ENCODE results near the gene RELN. TPM values are rescaled to one million over a fixed set of nuclear protein-coding genes. Genes with fewer than 3 reads are reported as not detected.

Gene RELN
- total RNA-seq, 4 donors from 2014 or later: 0.02 to 0.73 (median 0.39) TPM; not detected in 1

GRCh38 chr7:103996639-103997038, 7.2 kb upstream of the RELN start:
- in situ Hi-C loops (cut with MboI; ENCODE audit: low sequenced_read_pairs in 4 of 4): no loop called here
- intact Hi-C loops (cut with DNase I; ENCODE audit: low total_unique reads): no loop called here
- Histone ChIP-seq H3K4me1 (no peaks in the 10 kb centered on the region), H3K27ac (no peak overlapping the region), H3K4me3 (no peak overlapping the region), H3K36me3 (no peaks in the 10 kb centered on the region), H3K9me3 (no peaks in the 10 kb centered on the region), H3K27me3 (no peaks in the 10 kb centered on the region)
- DNase-seq (no peak), ATAC-seq (no peak)
- no peak for TF ChIP-seq CTCF (IDR thresholded peaks at IDR 0.05 in 4 of 5, conservative IDR thresholded peaks at IDR 0.05 in 1 of 5)
- no peak for TF ChIP-seq POLR2A (IDR thresholded peaks at IDR 0.05)

GRCh38 chr7:103996017-103996551, 6.6 kb upstream of the RELN start:
- TF ChIP-seq POLR2A (IDR thresholded peaks at IDR 0.05): no peak
- no peak for TF ChIP-seq CTCF (IDR thresholded peaks at IDR 0.05 in 4 of 5, conservative IDR thresholded peaks at IDR 0.05 in 1 of 5)
- intact Hi-C loops (cut with DNase I; ENCODE audit: low total_unique reads): no loop called here
- DNase-seq (no peak), ATAC-seq (no peak)
- in situ Hi-C loops (cut with MboI; ENCODE audit: low sequenced_read_pairs in 4 of 4): no loop called here
- Histone ChIP-seq H3K27me3 (no peaks in the 10 kb centered on the region), H3K36me3 (no peaks in the 10 kb centered on the region), H3K9me3 (no peaks in the 10 kb centered on the region), H3K27ac (no peak overlapping the region), H3K4me3 (no peak overlapping the region), H3K4me1 (no peaks in the 10 kb centered on the region)

- no peak overlapping the region for H3K27ac ChIP-seq
- H3K27me3 ChIP-seq: no peaks in the 10 kb centered on the region
- no peaks in the 10 kb centered on the region for H3K36me3 ChIP-seq
- no peak for TF ChIP-seq CTCF (IDR thresholded peaks at IDR 0.05 in 4 of 5, conservative IDR thresholded peaks at IDR 0.05 in 1 of 5)
- TF ChIP-seq POLR2A (IDR thresholded peaks at IDR 0.05): no peak
- no peak overlapping the region for H3K4me3 ChIP-seq
- H3K4me1 ChIP-seq: peaks cover 1 to 3% of the 10 kb centered on the region in 2 donors
- H3K9me3 ChIP-seq: no peaks in the 10 kb centered on the region
- intact Hi-C loops (cut with DNase I; ENCODE audit: low total_unique reads): no loop called here
- ATAC-seq (no peak), DNase-seq (no peak)
- in situ Hi-C loops (cut with MboI; ENCODE audit: low sequenced_read_pairs in 4 of 4): no loop called here
These were observed 6.1 kb upstream of the RELN start for GRCh38 chr7:103995554-103995953.

DNA sequence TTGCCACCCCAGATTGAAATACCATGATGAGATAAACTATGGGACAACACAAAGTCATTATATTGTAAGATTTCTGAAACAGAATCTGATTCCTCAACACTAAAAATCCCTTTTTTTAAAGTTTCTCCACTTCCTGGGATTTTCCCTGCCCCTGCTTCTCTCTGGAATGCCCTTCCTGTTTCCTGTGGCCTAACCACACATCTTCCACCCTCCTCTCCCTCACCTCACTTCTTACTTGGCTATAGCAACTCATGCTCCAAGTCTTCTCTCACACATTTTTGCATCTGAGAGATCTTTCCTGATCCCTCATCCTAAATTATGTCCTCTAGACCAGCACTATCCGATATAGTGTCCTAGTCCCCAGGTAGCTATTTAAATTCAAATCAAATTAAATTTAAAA, 4.1 kb upstream of the RELN start:
- intact Hi-C loops (cut with DNase I; ENCODE audit: low total_unique reads) (no loop called here), in situ Hi-C loops (cut with MboI; ENCODE audit: low sequenced_read_pairs in 4 of 4) (no loop called here)
- no peak overlapping the region for H3K4me3 ChIP-seq
- ATAC-seq (no peak), DNase-seq (no peak)
- no peaks in the 10 kb centered on the region for H3K36me3 ChIP-seq
- TF ChIP-seq CTCF (IDR thresholded peaks at IDR 0.05 in 4 of 5, conservative IDR thresholded peaks at IDR 0.05 in 1 of 5) (no peak), POLR2A (IDR thresholded peaks at IDR 0.05) (no peak)
- H3K27ac ChIP-seq: no peak overlapping the region
- H3K4me1 ChIP-seq: peaks cover 9 to 14% of the 10 kb centered on the region in 2 donors
- H3K27me3 ChIP-seq: peaks cover 2 to 6% (median 4%) of the 10 kb centered on the region in 3 donors
- H3K9me3 ChIP-seq: no peaks in the 10 kb centered on the region

DNA sequence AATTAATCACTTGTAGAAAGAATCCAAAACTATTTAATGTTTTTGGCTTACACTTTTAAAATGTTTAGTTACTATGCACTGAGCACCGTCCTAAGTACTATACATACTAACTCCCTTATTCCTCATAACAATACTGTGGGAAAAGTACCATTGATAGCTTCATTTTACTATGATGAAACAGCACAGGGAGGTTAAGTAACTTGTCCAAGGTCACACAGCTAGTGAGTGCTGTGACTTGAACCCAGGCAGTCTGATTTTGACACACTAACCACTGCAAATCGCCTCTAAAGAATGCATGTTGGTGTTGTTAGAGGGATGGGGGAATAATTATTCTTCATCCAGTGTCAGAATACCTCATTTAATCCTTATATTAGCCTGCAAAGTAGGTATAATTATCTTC, 1.9 kb upstream of the RELN start:
- Histone ChIP-seq H3K27ac (no peak overlapping the region), H3K27me3 (peaks cover 15 to 18% (median 16%) of the 10 kb centered on the region in 3 donors), H3K4me1 (peaks cover 10 to 18% of the 10 kb centered on the region in 2 donors), H3K36me3 (no peaks in the 10 kb centered on the region), H3K9me3 (no peaks in the 10 kb centered on the region), H3K4me3 (no peak overlapping the region)
- DNase-seq (no peak), ATAC-seq (no peak)
- TF ChIP-seq CTCF (IDR thresholded peaks at IDR 0.05 in 4 of 5, conservative IDR thresholded peaks at IDR 0.05 in 1 of 5) (no peak), POLR2A (IDR thresholded peaks at IDR 0.05) (no peak)
- intact Hi-C loops (cut with DNase I; ENCODE audit: low total_unique reads) (no loop called here), in situ Hi-C loops (cut with MboI; ENCODE audit: low sequenced_read_pairs in 4 of 4) (no loop called here)

All from gastrocnemius medialis (tissue), 4 donors.